Measurements from ENCODE around the gene EIF3L. TPM values are rescaled to one million over a fixed set of nuclear protein-coding genes. Genes with fewer than 3 reads are reported as not detected.

Gene EIF3L
- total RNA-seq, 1 experiment from 2014 or later: 739 TPM

- Histone ChIP-seq H3K79me2 (ENCODE audit: insufficient read depth, low read length) (no peaks in the 10 kb centered on the region), H4K91ac (ENCODE audit: insufficient read length, low read depth, low read length) (no peak overlapping the region), H2AK5ac (ENCODE audit: insufficient read length, low read length) (no peak overlapping the region), H3T11ph (ENCODE audit: low read length) (no peak overlapping the region), H2BK120ac (ENCODE audit: low read depth, low read length, poor library complexity, severe bottlenecking) (no peak overlapping the region), H3K9ac (ENCODE audit: extremely low read depth, insufficient read length, low read length) (no peak overlapping the region), H4K20me1 (ENCODE audit: control insufficient read depth, insufficient read depth, insufficient read length) (no peaks in the 10 kb centered on the region), H3K27ac (ENCODE audit: insufficient read length, low read depth, low read length) (no peak overlapping the region), H2BK5ac (ENCODE audit: insufficient read length, low read length) (no peak overlapping the region), H3K23ac (ENCODE audit: insufficient read length, low read depth, low read length) (no peak overlapping the region), H2BK15ac (ENCODE audit: low read depth, low read length) (no peak overlapping the region), H3K56ac (ENCODE audit: insufficient read length, low read depth, low read length) (no peak overlapping the region), H3K79me1 (ENCODE audit: insufficient read depth, low read depth, low read length, poor library complexity, severe bottlenecking) (no peaks in the 10 kb centered on the region), H4K8ac (replicated peaks; ENCODE audit: insufficient read length, low read depth, low read length) (no peak overlapping the region), H3K27me3 (ENCODE audit: insufficient read depth, low read length) (no peaks in the 10 kb centered on the region), H4K5ac (ENCODE audit: insufficient read length, low read depth, low read length) (no peak overlapping the region), H3K18ac (ENCODE audit: insufficient read length, low read depth, low read length) (no peak overlapping the region), H3K4ac (ENCODE audit: low read depth, low read length) (no peak overlapping the region), H3K14ac (ENCODE audit: insufficient read depth, low read length) (no peak overlapping the region), H3K4me1 (ENCODE audit: insufficient read depth, low read length) (no peaks in the 10 kb centered on the region), H2AFZ (ENCODE audit: low read length) (no peak overlapping the region), H3K4me2 (ENCODE audit: insufficient read depth, insufficient read length, low read length) (no peak overlapping the region), H2BK20ac (ENCODE audit: low read depth, low read length, poor library complexity, severe bottlenecking) (no peak overlapping the region), H3K9me3 (ENCODE audit: control insufficient read depth, low read depth, low read length) (no peaks in the 10 kb centered on the region), H3K23me2 (ENCODE audit: insufficient read length, low read depth, low read length, poor library complexity, severe bottlenecking) (no peaks in the 10 kb centered on the region), H2BK12ac (ENCODE audit: insufficient read length, low read depth, low read length) (no peak overlapping the region)
- Mint-ChIP-seq H3K36me3 (ENCODE audit: insufficient read depth in 1 of 3, low read depth in 3 of 3) (peaks cover 0 to 55% (median 24%) of the 10 kb centered on the region in 3 experiments; a peak in 6 of 7 replicates), H3K4me3 (no peak overlapping the region), H3K4me1 (peaks cover 8 to 12% of the 10 kb centered on the region in 2 experiments), H3K27me3 (ENCODE audit: low read depth) (no peaks in the 10 kb centered on the region), H3K27ac (peak overlapping the region in 2 of 3 experiments; percentile 22 to 53; a peak in 2 of 7 replicates), H3K9me3 (no peaks in the 10 kb centered on the region)
- no peak for DNase-seq
- no peak for TF ChIP-seq CTCF (conservative IDR thresholded peaks at IDR 0.05)
- no CpG with 5 or more reads among the region's 6 CpGs for WGBS (ENCODE audit: extremely low coverage, insufficient read length, low lambda C conversion rate)
Observed at GRCh38 chr22:37931893-37932389, 82.7 kb downstream of the EIF3L start.

Measured in H9 (cell line).